Parathyroid adenoma (tissue), 2 donors: ENCODE data around the gene CXorf66.

Experiments used
- H2AFZ ChIP-seq: fragments of 300-600 bp; sonication (generic); one replicate; pipeline ENCODE4 v1.7.0; 2017; ENCODE audit warnings: antibody characterized with exemption, mild to moderate bottlenecking
- H3K27ac ChIP-seq: fragments of 300-600 bp; sonication (generic); one replicate; pipeline ENCODE4 v1.7.0; 2017
- H3K27me3 ChIP-seq: fragments of 300-600 bp; sonication (generic); one replicate; pipeline ENCODE4 v1.7.0; 2017; ENCODE audit warnings: low read length; ENCODE audit not compliant: control insufficient read depth, insufficient read depth
- H3K36me3 ChIP-seq: fragments of 300-600 bp; sonication (generic); one replicate; pipeline ENCODE4 v1.7.0; 2017; ENCODE audit warnings: low read length; ENCODE audit not compliant: control insufficient read depth, insufficient read depth
- H3K4me1 ChIP-seq: fragments of 300-600 bp; sonication (generic); one replicate; pipeline ENCODE4 v1.7.0; 2017; ENCODE audit warnings: control low read depth
- H3K4me2 ChIP-seq: fragments of 300-600 bp; sonication (generic); one replicate; pipeline ENCODE4 v1.7.0; 2017; ENCODE audit warnings: low read length
- H3K4me3 ChIP-seq: fragments of 300-600 bp; sonication (generic); one replicate; pipeline ENCODE4 v1.7.0; 2017; ENCODE audit warnings: low read depth, low read length
- H3K79me2 ChIP-seq: fragments of 300-600 bp; sonication (generic); one replicate; pipeline ENCODE4 v1.7.0; 2017; ENCODE audit warnings: control low read depth
- H3K9ac ChIP-seq: fragments of 300-600 bp; sonication (generic); one replicate; pipeline ENCODE4 v1.7.0; 2017; ENCODE audit warnings: mild to moderate bottlenecking
- H3K9me3 ChIP-seq: fragments of 300-600 bp; sonication (generic); one replicate; pipeline ENCODE4 v1.7.0; 2017; ENCODE audit warnings: low read length; ENCODE audit not compliant: control insufficient read depth
- TF ChIP-seq, protein P1 (sequence below): fragments of 300-600 bp; sonication (generic); IDR thresholded peaks from one replicate; pipeline ENCODE4 v1.7.0; 2017; ENCODE audit warnings: antibody characterized with exemption, mild to moderate bottlenecking
- donor health status: primary hyperparathyroidism.

The CXorf66 gene, protein sequence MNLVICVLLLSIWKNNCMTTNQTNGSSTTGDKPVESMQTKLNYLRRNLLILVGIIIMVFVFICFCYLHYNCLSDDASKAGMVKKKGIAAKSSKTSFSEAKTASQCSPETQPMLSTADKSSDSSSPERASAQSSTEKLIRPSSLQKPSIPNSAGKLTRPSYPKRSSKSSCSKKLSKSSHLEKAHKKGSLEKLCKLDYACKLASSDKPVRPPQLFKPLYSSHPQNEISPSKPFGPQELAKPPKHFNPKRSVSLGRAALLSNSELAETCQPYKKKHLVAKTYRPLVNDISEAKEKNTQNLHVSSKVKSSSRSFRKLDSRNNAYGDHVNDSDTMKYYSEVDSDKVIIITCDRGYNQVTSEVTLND

DNA sequence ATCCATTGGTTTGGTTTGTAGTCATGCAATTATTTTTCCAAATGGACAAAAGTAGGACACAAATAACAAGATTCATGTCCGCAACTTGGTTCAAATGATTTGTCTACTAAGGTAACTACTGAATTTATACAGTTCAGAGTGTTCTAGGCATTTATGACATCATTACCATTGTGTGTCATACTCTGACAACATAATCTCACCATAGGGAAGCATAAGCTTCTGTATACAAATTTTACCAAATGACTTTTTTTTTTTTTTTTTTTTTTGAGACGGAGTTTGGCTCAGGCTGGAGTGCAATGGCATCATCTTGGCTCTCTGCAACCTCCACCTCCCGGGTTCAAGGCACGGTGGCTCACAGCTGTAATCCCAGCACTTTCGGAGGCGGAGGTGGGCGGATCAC lies at the start of gene CXorf66:
Gene CXorf66 (minus strand): TSS at position 101 of the 400 bp plus-strand sequence. CDS start 25 bp downstream, at position 76.
- H3K79me2 ChIP-seq = no peaks in the 10 kb centered on the region
- H3K4me1 ChIP-seq = no peaks in the 10 kb centered on the region
- no peaks in the 10 kb centered on the region for H3K27me3 ChIP-seq
- H3K4me3 ChIP-seq = no peak within 1 kb of the TSS
- no peak within 1 kb of the TSS for H3K4me2 ChIP-seq
- no peaks in the 10 kb centered on the region for H3K36me3 ChIP-seq
- H3K9me3 ChIP-seq = no peaks in the 10 kb centered on the region
- no peak within 1 kb of the TSS for H2AFZ ChIP-seq
- TF ChIP-seq, protein P1, sequence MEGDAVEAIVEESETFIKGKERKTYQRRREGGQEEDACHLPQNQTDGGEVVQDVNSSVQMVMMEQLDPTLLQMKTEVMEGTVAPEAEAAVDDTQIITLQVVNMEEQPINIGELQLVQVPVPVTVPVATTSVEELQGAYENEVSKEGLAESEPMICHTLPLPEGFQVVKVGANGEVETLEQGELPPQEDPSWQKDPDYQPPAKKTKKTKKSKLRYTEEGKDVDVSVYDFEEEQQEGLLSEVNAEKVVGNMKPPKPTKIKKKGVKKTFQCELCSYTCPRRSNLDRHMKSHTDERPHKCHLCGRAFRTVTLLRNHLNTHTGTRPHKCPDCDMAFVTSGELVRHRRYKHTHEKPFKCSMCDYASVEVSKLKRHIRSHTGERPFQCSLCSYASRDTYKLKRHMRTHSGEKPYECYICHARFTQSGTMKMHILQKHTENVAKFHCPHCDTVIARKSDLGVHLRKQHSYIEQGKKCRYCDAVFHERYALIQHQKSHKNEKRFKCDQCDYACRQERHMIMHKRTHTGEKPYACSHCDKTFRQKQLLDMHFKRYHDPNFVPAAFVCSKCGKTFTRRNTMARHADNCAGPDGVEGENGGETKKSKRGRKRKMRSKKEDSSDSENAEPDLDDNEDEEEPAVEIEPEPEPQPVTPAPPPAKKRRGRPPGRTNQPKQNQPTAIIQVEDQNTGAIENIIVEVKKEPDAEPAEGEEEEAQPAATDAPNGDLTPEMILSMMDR = no peak
- H3K27ac ChIP-seq = no peak within 1 kb of the TSS
- H3K9ac ChIP-seq = no peak within 1 kb of the TSS

DNA sequence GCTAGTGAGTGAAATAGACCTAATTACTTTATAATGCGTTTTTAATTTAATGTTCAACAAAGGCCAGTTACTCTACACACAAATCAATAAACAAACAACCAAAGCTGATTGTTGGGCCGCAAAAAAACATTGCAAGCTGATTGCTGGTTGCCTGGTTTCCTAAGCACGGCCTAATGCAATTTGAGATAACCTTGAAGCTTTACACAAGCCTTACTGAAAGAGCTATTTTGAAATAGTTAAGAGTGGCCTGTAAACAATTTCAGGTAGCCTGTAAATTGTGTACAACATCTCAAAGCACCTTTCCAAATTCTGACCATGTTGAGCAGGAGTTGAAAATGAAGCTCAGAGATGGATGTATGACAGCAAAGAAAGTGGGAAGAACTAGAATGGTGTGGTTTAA lies 17.5 kb upstream of the CXorf66 start:
- Histone ChIP-seq H3K27me3 (no peaks in the 10 kb centered on the region), H2AFZ (no peak overlapping the region), H3K4me1 (no peaks in the 10 kb centered on the region), H3K27ac (no peak overlapping the region), H3K36me3 (no peaks in the 10 kb centered on the region), H3K9me3 (no peaks in the 10 kb centered on the region), H3K79me2 (no peaks in the 10 kb centered on the region), H3K9ac (no peak overlapping the region), H3K4me3 (no peak overlapping the region), H3K4me2 (no peak overlapping the region)
- TF ChIP-seq, protein P1 = no peak

DNA sequence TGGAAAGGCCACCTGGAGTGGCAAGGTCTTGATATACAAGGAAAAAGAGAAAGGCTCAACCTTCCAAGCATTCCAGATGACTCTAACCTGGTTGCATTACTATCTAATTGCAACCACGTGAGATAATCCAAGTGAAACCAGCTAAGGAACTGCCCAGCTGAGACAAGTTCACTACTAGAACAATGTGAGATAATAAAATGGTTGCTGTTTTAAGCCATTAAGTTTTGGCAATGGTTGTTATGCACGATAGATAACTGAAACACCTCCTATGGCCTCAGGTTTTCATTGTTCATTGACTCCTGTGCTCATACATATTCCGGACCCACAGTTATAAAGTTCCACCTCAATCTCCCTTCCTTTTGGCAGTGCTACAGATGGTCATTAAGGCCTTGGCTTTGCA lies 9.2 kb upstream of the CXorf66 start:
- H3K4me1 ChIP-seq = no peaks in the 10 kb centered on the region
- TF ChIP-seq, protein P1 = no peak
- no peaks in the 10 kb centered on the region for H3K36me3 ChIP-seq
- H3K4me3 ChIP-seq = no peak overlapping the region
- H2AFZ ChIP-seq = no peak overlapping the region
- H3K27ac ChIP-seq = no peak overlapping the region
- H3K9ac ChIP-seq = no peak overlapping the region
- H3K4me2 ChIP-seq = no peak overlapping the region
- no peaks in the 10 kb centered on the region for H3K27me3 ChIP-seq
- no peaks in the 10 kb centered on the region for H3K9me3 ChIP-seq
- no peaks in the 10 kb centered on the region for H3K79me2 ChIP-seq

DNA sequence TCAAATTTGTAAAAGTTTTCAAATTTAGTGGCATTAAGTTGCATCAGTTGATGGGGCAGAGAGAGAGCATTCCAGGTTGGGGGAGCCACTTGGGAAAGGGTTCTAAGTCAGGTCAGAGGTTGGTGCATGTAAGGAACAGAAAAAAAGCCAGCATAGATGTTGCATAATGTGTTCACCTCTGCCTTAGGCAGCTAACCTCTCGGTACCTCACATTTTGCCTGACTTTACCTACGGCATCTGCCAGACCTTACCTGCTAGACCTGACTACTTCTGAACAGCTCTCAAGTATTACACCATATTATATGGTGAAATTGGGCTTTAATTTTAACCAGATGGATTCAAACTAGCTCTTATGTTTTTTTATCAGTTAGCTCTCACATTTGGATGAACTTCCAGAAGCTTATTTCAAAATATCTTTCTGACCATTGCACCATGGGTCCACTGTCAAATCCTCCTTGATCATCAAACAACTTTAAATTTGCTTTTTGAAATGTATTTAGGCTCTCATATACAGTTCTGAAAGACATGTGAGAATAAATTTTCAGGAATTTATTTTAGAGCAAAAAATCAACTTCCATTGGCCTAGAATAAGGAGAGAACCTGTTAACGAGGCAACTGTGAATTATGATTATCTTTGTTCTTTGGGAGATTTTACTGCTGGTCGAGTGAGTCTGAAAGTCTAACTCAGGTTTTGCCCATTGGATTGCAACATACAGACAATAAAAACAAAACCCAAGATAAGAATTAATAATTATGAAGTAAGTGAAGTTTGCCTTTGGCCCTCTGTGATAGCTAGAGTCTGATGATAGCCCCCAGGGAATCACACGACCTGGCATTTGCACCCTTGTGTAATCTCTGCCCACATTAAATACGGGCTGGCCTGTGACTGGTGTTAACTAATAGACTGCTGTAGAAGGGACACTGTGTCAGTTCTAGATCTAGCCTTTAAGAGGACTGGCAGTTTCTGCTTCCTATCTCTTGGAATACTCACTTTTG lies 7.6 kb upstream of the CXorf66 start:
- no peak overlapping the region for H3K27ac ChIP-seq
- no peak overlapping the region for H3K9ac ChIP-seq
- no peaks in the 10 kb centered on the region for H3K27me3 ChIP-seq
- H3K79me2 ChIP-seq = no peaks in the 10 kb centered on the region
- H3K4me3 ChIP-seq = no peak overlapping the region
- H3K4me2 ChIP-seq = no peak overlapping the region
- H3K36me3 ChIP-seq = no peaks in the 10 kb centered on the region
- H3K9me3 ChIP-seq = no peaks in the 10 kb centered on the region
- H2AFZ ChIP-seq = no peak overlapping the region
- TF ChIP-seq, protein P1 = no peak
- no peaks in the 10 kb centered on the region for H3K4me1 ChIP-seq
